Measurements from ENCODE around the gene TMEM183A. TPM values are rescaled to one million over a fixed set of nuclear protein-coding genes. Genes with fewer than 3 reads are reported as not detected.

The TMEM183A gene
- total and polyA plus RNA-seq, 2 of the 4 experiments (the other 2 are of a cell fraction) = 56.8 to 63.1 TPM

- POLR2A ChIA-PET (ENCODE audit: unreplicated experiment) = no interaction called here
- Histone ChIP-seq H2BK120ac (ENCODE audit: low read depth, low read length) (no peak overlapping the region), H4K5ac (ENCODE audit: low read depth, low read length) (no peak overlapping the region), H3K27me3 (ENCODE audit: control insufficient read depth, insufficient read depth, low read length) (peaks cover 6% of the 10 kb centered on the region), H2AK5ac (ENCODE audit: low read depth, low read length) (no peak overlapping the region), H3K27ac (ENCODE audit: insufficient read depth, low read length) (no peak overlapping the region), H2AK9ac (replicated peaks; ENCODE audit: low read depth, low read length, poor library complexity) (no peak overlapping the region), H3K9ac (ENCODE audit: low read depth, low read length) (no peak overlapping the region), H3K14ac (replicated peaks; ENCODE audit: low read depth, low read length) (no peak overlapping the region), H2AFZ (replicated peaks; ENCODE audit: low read length, poor library complexity) (no peak overlapping the region), H4K91ac (ENCODE audit: insufficient read depth, low read depth, low read length) (no peak overlapping the region), H3K18ac (ENCODE audit: low read depth, low read length) (no peak overlapping the region), H3K9me3 (ENCODE audit: control insufficient read depth, insufficient read depth, low read length) (no peaks in the 10 kb centered on the region), H2BK15ac (ENCODE audit: low read depth, low read length) (no peak overlapping the region), H3K4me2 (ENCODE audit: low read depth, low read length) (no peak overlapping the region), H3K23ac (ENCODE audit: low read depth, low read length) (no peak overlapping the region), H3K9me1 (ENCODE audit: insufficient read depth, low read length) (no peaks in the 10 kb centered on the region), H3K4me1 (ENCODE audit: control insufficient read depth, insufficient read depth, low read length) (no peaks in the 10 kb centered on the region), H3K36me3 (ENCODE audit: control insufficient read depth, insufficient read depth, low read length) (no peaks in the 10 kb centered on the region), H4K20me1 (ENCODE audit: insufficient read depth, low read length) (no peaks in the 10 kb centered on the region), H3K56ac (ENCODE audit: extremely low read depth, insufficient read depth, low read length) (no peak overlapping the region), H3K4me3 (ENCODE audit: insufficient read depth, low read depth, low read length) (no peak overlapping the region), H3K4ac (ENCODE audit: low read depth, low read length) (no peak overlapping the region), H4K8ac (ENCODE audit: low read depth in 2 of 2, low read length in 2 of 2) (no peak overlapping the region), H2BK20ac (ENCODE audit: low read depth, low read length) (no peak overlapping the region), H3K79me1 (ENCODE audit: low read depth in 1 of 2, low read length in 2 of 2) (no peaks in the 10 kb centered on the region), H2BK5ac (ENCODE audit: low read depth, low read length, poor library complexity, severe bottlenecking) (no peak overlapping the region)
- dilution Hi-C loops (cut with HindIII; ENCODE audit: low sequenced_read_pairs, unreplicated experiment) = no loop called here
- ATAC-seq (ENCODE audit: low read depth) (no peak), DNase-seq (no peak)
- in situ Hi-C loops (cut with MboI; ENCODE audit: low sequenced_read_pairs) = no loop called here
- TF ChIP-seq SMC3 (IDR thresholded peaks at IDR 0.05; ENCODE audit: low read depth, low read length) (no peak), POLR2A (IDR thresholded peaks at IDR 0.05; ENCODE audit: low read depth, low read length) (no peak), MAZ (IDR thresholded peaks at IDR 0.05; ENCODE audit: borderline replicate concordance, low read depth, low read length) (no peak), CEBPB (IDR thresholded peaks at IDR 0.05; ENCODE audit: low read depth, low read length) (no peak), RFX5 (IDR thresholded peaks at IDR 0.05; ENCODE audit: low read depth, low read length) (no peak), NFE2L2 (IDR thresholded peaks at IDR 0.05; ENCODE audit: low read depth, low read length) (no peak), CTCF (conservative IDR thresholded peaks at IDR 0.05; ENCODE audit: low read depth, low read length) (no peak), FOS (IDR thresholded peaks at IDR 0.05; ENCODE audit: low read depth, low read length) (no peak), RAD21 (IDR thresholded peaks at IDR 0.05; ENCODE audit: low read length) (no peak), BHLHE40 (IDR thresholded peaks at IDR 0.05; ENCODE audit: low read depth, low read length) (no peak), MAFK (IDR thresholded peaks at IDR 0.05; ENCODE audit: low read depth, low read length) (no peak), USF2 (IDR thresholded peaks at IDR 0.05; ENCODE audit: low read depth, low read length) (no peak), RCOR1 (IDR thresholded peaks at IDR 0.05; ENCODE audit: insufficient replicate concordance, low read length) (no peak), MXI1 (IDR thresholded peaks at IDR 0.05; ENCODE audit: borderline replicate concordance, low read depth, low read length) (no peak), ELK1 (IDR thresholded peaks at IDR 0.05; ENCODE audit: borderline replicate concordance, low read depth, low read length) (no peak), CHD1 (IDR thresholded peaks at IDR 0.05; ENCODE audit: low read depth, low read length) (no peak)
- CTCF ChIA-PET = interaction anchor here (0.9 to 1.5 kb wide), 2 partner anchors 73 to 85 kb away, joined by 3 to 7 read pairs; partner anchors contain the start of gene KLHL12
- BruUV-seq (replicated peaks) = no TSS peak
- WGBS, 2 experiments (ENCODE audit: extremely low coverage in 2 of 2, insufficient read length in 1 of 2) = no CpG with 5 or more reads among the region's 3 CpGs
- intact Hi-C loops (cut with micrococcal nuclease) = no loop called here
These were observed 6.8 kb upstream of the TMEM183A start for GRCh38 chr1:203000217-203000944.
